Glutamatergic neuron (in vitro differentiated cells): Measurements from ENCODE around the gene ABHD6. TPM values are rescaled to one million over a fixed set of nuclear protein-coding genes. Genes with fewer than 3 reads are reported as not detected.

Experiments used
- DNase-seq: peaks from one replicate; pipeline ENCODE4 v3.0.0; 2022
- H3K27ac Mint-ChIP-seq: one replicate; pipeline ENCODE4 v1.8.0; 2020; ENCODE audit warnings: mild to moderate bottlenecking, mixed read lengths, inconsistent platforms; ENCODE audit not compliant: unreplicated experiment
- H3K27me3 Mint-ChIP-seq: one replicate; pipeline ENCODE4 v1.8.0; 2020; ENCODE audit warnings: mild to moderate bottlenecking, moderate library complexity, mixed read lengths, inconsistent platforms; ENCODE audit not compliant: unreplicated experiment
- H3K36me3 Mint-ChIP-seq: one replicate; pipeline ENCODE4 v1.8.0; 2020; ENCODE audit warnings: mild to moderate bottlenecking, mixed read lengths, inconsistent platforms; ENCODE audit not compliant: unreplicated experiment
- H3K4me1 Mint-ChIP-seq: one replicate; pipeline ENCODE4 v1.8.0; 2020; ENCODE audit warnings: mild to moderate bottlenecking, low read depth, mixed read lengths, inconsistent platforms; ENCODE audit not compliant: unreplicated experiment
- H3K4me3 Mint-ChIP-seq: one replicate; pipeline ENCODE4 v1.8.0; 2020; ENCODE audit warnings: mild to moderate bottlenecking, mixed read lengths, inconsistent platforms; ENCODE audit not compliant: unreplicated experiment
- H3K9me3 Mint-ChIP-seq: one replicate; pipeline ENCODE4 v1.8.0; 2020; ENCODE audit warnings: mild to moderate bottlenecking, moderate library complexity, mixed read lengths, inconsistent platforms; ENCODE audit not compliant: unreplicated experiment
- total RNA-seq: library from RNA; stranded (reverse); fragmentation: NEBNext Ultra II Directional; extraction: Animal tissue kit (Norgen Biotek cat#: 25700); gene quantifications from one replicate; pipeline ENCODE4 v1.2.1, GENCODE V29; 2021; ENCODE audit not compliant: unreplicated experiment
- TF ChIP-seq, protein P1 (sequence below): fragments of 200-600 bp; sonication (generic); IDR thresholded peaks from one replicate; pipeline ENCODE4 v1.5.0; 2021; ENCODE audit not compliant: partially characterized antibody, unreplicated experiment

Gene ABHD6
- total RNA-seq, 1 donor from 2014 or later, result 46.0 TPM

DNA sequence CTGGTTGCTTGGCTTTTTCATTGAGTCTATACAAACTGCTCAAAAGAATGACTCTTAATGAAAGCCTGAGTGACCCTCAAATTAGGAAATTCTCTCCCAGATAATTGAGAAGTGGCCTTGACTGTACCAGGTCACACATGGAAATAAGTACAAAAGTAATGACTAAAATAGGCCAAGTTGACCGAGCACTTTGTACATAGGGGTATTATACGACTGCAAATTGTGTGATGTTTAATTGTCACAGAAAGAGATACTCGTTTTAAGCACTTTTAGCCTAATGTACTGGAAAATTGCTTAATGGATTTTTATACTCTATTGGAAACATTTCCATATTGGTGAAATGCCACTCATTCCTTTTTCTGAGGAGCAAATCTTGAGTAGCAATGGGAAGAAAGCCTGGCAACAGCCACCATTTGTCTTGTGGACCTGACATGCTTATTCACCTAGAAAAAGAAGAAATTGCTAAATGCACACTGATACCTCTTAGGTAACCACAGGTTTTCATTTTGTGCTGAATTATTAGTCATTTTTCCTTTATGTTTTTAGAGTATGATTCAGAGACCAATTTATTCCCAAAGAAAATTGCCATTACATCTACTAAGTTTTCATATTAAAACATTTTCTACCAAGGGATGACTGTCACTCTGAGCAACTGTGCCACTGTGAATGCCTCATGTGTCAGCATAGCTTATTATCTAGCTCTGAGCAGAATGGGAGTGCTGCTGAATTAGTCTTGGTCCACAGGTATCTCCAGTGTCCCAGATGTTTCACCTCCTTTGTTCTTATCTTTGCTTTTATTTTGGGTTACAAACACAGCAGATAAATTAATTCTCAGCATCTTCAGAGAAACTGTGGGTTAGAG, 86.2 kb downstream of the ABHD6 start:
- H3K27ac Mint-ChIP-seq, result no peak overlapping the region
- no peaks in the 10 kb centered on the region for H3K36me3 Mint-ChIP-seq
- no peaks in the 10 kb centered on the region for H3K4me1 Mint-ChIP-seq

DNA sequence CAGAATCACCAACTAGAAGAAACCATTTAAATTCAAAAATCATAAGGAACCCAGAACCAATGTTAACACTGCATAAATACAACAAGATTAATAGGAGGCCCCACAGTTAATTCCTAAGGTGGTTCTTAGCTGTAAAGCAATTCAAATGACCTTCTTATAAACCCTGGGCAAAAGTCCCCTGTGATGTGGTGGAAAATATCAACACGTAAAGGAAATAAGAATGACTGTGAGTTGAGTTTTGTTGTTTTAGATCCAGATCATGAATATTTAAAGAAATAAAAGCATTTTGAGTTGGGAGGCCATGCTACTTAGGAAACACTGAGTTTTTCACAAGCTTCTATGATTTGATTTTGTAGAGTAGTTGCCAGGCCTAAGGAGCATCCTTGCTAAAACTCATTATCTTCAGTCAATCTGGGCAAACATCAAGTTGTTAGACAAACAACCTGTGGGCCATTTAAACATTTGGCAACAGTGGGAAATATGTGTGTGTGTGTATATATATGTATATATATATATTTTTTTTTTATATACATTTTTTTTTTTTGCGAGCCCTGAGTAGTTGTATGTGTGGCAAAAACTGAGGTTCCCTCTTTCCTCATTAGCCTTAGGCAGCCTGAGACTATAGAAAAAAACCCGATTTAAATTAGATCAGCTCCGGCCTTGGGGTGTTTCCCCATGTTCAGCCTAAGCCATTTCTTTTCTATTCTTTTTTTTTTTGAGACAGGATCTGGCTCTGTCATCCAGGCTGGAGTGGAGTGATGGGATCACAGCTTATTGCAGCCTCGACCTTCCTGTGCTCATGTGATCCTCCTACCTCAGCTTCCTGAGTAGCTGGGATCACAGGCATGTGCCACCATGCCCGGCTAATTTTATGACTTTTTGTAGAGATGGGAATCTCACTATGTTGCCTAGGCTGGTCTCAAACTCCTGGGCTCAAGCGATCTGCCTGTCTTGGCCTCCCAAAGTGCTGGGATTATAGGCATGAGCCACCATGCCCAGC, 87.1 kb downstream of the ABHD6 start:
- Mint-ChIP-seq H3K9me3 (no peaks in the 10 kb centered on the region), H3K4me1 (no peaks in the 10 kb centered on the region), H3K36me3 (no peaks in the 10 kb centered on the region), H3K27ac (no peak overlapping the region), H3K27me3 (peaks cover 1% of the 10 kb centered on the region), H3K4me3 (no peak overlapping the region)
- TF ChIP-seq, protein P1, sequence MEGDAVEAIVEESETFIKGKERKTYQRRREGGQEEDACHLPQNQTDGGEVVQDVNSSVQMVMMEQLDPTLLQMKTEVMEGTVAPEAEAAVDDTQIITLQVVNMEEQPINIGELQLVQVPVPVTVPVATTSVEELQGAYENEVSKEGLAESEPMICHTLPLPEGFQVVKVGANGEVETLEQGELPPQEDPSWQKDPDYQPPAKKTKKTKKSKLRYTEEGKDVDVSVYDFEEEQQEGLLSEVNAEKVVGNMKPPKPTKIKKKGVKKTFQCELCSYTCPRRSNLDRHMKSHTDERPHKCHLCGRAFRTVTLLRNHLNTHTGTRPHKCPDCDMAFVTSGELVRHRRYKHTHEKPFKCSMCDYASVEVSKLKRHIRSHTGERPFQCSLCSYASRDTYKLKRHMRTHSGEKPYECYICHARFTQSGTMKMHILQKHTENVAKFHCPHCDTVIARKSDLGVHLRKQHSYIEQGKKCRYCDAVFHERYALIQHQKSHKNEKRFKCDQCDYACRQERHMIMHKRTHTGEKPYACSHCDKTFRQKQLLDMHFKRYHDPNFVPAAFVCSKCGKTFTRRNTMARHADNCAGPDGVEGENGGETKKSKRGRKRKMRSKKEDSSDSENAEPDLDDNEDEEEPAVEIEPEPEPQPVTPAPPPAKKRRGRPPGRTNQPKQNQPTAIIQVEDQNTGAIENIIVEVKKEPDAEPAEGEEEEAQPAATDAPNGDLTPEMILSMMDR, result no peak
- no peak for DNase-seq

More for the DNA sequence above, 86.2 kb downstream of the ABHD6 start:
- Mint-ChIP-seq H3K9me3 (no peaks in the 10 kb centered on the region), H3K4me3 (no peak overlapping the region), H3K27me3 (peaks cover 1% of the 10 kb centered on the region)
- TF ChIP-seq, protein P1, result no peak
- no peak for DNase-seq

- Mint-ChIP-seq H3K27ac (no peak overlapping the region), H3K4me3 (no peak overlapping the region), H3K36me3 (no peaks in the 10 kb centered on the region), H3K4me1 (no peaks in the 10 kb centered on the region), H3K27me3 (peaks cover 1% of the 10 kb centered on the region), H3K9me3 (no peaks in the 10 kb centered on the region)
- no peak for DNase-seq
- TF ChIP-seq, protein P1, result no peak
Observed at GRCh38 chr3:58325525-58325992, 88.0 kb downstream of the ABHD6 start.

- no peak overlapping the region for H3K4me3 Mint-ChIP-seq
- no peaks in the 10 kb centered on the region for H3K9me3 Mint-ChIP-seq
- H3K27me3 Mint-ChIP-seq, result peaks cover 4% of the 10 kb centered on the region
- H3K27ac Mint-ChIP-seq, result no peak overlapping the region
- H3K4me1 Mint-ChIP-seq, result no peaks in the 10 kb centered on the region
- DNase-seq, result no peak
- TF ChIP-seq, protein P1, result no peak
- peaks cover 3% of the 10 kb centered on the region for H3K36me3 Mint-ChIP-seq
Observed at GRCh38 chr3:58326267-58326900, 88.8 kb downstream of the ABHD6 start.
